KOPT-K1 (cell line): Measurements from ENCODE around the gene GPR25.
A peak's percentile ranks its signal among the peaks of the same experiment; 100 is the strongest.

Source experiments
- H3K27ac ChIP-seq: fragments of 200-600 bp; sonication (generic); 2 replicates; pipeline ENCODE4 v1.5.1; 2016; ENCODE audit warnings: antibody characterized with exemption, mild to moderate bottlenecking, low read depth, low read length; ENCODE audit not compliant: poor library complexity, severe bottlenecking
- H3K36me3 ChIP-seq: fragments of 200-600 bp; sonication (generic); 2 replicates; pipeline ENCODE4 v1.5.1; 2017; ENCODE audit warnings: antibody characterized with exemption, mild to moderate bottlenecking, low read length, moderate library complexity; ENCODE audit not compliant: insufficient read depth
- H3K9me3 ChIP-seq: fragments of 200-600 bp; sonication (generic); 2 replicates; pipeline ENCODE4 v1.5.1; 2017; ENCODE audit warnings: antibody characterized with exemption, low read length, mild to moderate bottlenecking; ENCODE audit not compliant: insufficient read depth, poor library complexity, severe bottlenecking

Gene GPR25

GRCh38 chr1:200896531-200897196, 23.9 kb downstream of the GPR25 start:
- Histone ChIP-seq H3K36me3 (no peaks in the 10 kb centered on the region), H3K27ac (no peak overlapping the region), H3K9me3 (no peaks in the 10 kb centered on the region)

GRCh38 chr1:200897259-200897658, 24.5 kb downstream of the GPR25 start:
- H3K9me3 ChIP-seq: no peaks in the 10 kb centered on the region
- H3K36me3 ChIP-seq: no peaks in the 10 kb centered on the region
- no peak overlapping the region for H3K27ac ChIP-seq

- Histone ChIP-seq H3K27ac (no peak overlapping the region), H3K36me3 (no peaks in the 10 kb centered on the region), H3K9me3 (no peaks in the 10 kb centered on the region)
Observed at GRCh38 chr1:200899015-200899386, 26.2 kb downstream of the GPR25 start.

GRCh38 chr1:200899451-200899915, 26.7 kb downstream of the GPR25 start:
- H3K36me3 ChIP-seq: no peaks in the 10 kb centered on the region
- H3K27ac ChIP-seq: no peak overlapping the region
- no peaks in the 10 kb centered on the region for H3K9me3 ChIP-seq

- no peak overlapping the region for H3K27ac ChIP-seq
- H3K9me3 ChIP-seq: no peaks in the 10 kb centered on the region
- H3K36me3 ChIP-seq: no peaks in the 10 kb centered on the region
Observed at GRCh38 chr1:200899954-200900867, 27.4 kb downstream of the GPR25 start.

- Histone ChIP-seq H3K36me3 (no peaks in the 10 kb centered on the region), H3K9me3 (no peaks in the 10 kb centered on the region), H3K27ac (no peak overlapping the region)
Observed at GRCh38 chr1:200900877-200901276, 28.1 kb downstream of the GPR25 start.

- Histone ChIP-seq H3K27ac (no peak overlapping the region), H3K9me3 (no peaks in the 10 kb centered on the region), H3K36me3 (no peaks in the 10 kb centered on the region)
Observed at GRCh38 chr1:200901350-200901749, 28.6 kb downstream of the GPR25 start.

GRCh38 chr1:200901796-200902444, 29.1 kb downstream of the GPR25 start:
- no peaks in the 10 kb centered on the region for H3K9me3 ChIP-seq
- H3K36me3 ChIP-seq: no peaks in the 10 kb centered on the region
- H3K27ac ChIP-seq: no peak overlapping the region

GRCh38 chr1:200903793-200904192, 31.0 kb downstream of the GPR25 start:
- H3K9me3 ChIP-seq: no peaks in the 10 kb centered on the region
- H3K27ac ChIP-seq: no peak overlapping the region
- no peaks in the 10 kb centered on the region for H3K36me3 ChIP-seq

- Histone ChIP-seq H3K36me3 (no peaks in the 10 kb centered on the region), H3K9me3 (no peaks in the 10 kb centered on the region), H3K27ac (peak overlapping the region; percentile 30)
Observed at GRCh38 chr1:200904772-200905171, 32.0 kb downstream of the GPR25 start.

- Histone ChIP-seq H3K36me3 (no peaks in the 10 kb centered on the region), H3K9me3 (no peaks in the 10 kb centered on the region), H3K27ac (peak overlapping the region; percentile 30)
Observed at GRCh38 chr1:200905411-200906052, 32.8 kb downstream of the GPR25 start.

GRCh38 chr1:200906491-200906890, 33.7 kb downstream of the GPR25 start:
- H3K27ac ChIP-seq: no peak overlapping the region
- H3K36me3 ChIP-seq: no peaks in the 10 kb centered on the region

GRCh38 chr1:200907611-200908097, 34.9 kb downstream of the GPR25 start:
- Histone ChIP-seq H3K9me3 (no peaks in the 10 kb centered on the region), H3K27ac (no peak overlapping the region), H3K36me3 (no peaks in the 10 kb centered on the region)

More at GRCh38 chr1:200906491-200906890, 33.7 kb downstream of the GPR25 start:
- H3K9me3 ChIP-seq: no peaks in the 10 kb centered on the region

- Histone ChIP-seq H3K9me3 (no peaks in the 10 kb centered on the region), H3K27ac (no peak overlapping the region)
Observed at GRCh38 chr1:200908191-200908868, 35.5 kb downstream of the GPR25 start.

More at GRCh38 chr1:200908191-200908868, 35.5 kb downstream of the GPR25 start:
- no peaks in the 10 kb centered on the region for H3K36me3 ChIP-seq
